Activated T-cell treated with anti-CD3 and anti-CD28 coated beads for 1 hour (primary cell): ENCODE data around the gene APBA2.

Source experiments
- DNase-seq: peaks from one replicate; pipeline ENCODE4 v3.0.0-alpha.2; 2020; ENCODE audit warnings: low read depth

The APBA2 gene

DNA sequence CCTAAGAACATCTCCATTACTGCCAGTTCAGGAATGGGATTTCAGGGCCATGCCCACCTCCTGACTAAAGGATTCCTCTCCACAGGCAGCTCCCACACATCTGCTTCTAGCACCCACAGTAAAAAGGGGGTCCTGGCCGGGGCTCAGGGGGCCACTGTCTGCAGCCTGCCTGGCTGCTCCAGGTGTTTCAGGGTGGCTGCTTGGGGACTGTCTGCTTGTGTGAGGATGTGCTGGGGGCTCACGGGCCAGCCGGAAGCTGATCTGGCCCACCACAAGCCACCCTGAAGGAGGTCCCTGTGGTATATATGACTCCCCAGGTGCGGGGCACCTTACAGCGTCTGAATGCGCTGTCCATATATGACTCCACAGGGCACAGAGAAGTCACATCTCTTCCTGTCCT is 248.5 kb downstream of the APBA2 start:
- no peak for DNase-seq

DNA sequence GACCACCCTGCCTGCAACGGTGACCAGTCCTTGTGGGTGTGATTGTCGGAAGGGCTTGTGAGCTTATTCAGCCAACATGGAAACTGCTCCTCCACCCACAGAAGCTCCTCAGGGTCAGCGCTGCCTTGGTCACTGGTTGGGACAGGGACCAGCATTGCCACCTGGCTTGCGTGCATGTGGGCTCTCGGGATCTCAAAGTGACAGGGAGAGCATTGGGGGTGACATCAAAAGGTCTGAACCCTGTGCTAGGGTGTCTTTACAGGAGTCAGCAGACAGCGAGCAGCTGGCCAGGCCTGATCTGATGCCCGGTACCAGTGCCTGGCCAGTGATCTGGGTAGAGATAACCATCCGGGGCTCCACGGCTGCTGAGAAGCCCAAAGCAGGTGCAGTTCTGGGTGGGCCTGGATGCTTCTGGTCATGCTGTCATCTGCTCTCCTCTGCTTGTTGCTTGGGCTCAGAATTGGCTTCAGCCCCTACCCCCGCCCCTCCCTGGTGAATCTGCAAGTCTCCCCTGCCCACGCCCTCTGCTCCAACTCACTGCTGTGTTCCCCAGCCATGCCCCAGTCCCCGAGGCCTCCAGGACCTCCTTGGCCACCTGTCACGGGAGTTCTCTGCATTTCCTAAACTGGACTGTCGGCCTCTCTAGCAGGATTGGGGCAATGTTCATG is 249.0 kb downstream of the APBA2 start:
- no peak for DNase-seq

DNA sequence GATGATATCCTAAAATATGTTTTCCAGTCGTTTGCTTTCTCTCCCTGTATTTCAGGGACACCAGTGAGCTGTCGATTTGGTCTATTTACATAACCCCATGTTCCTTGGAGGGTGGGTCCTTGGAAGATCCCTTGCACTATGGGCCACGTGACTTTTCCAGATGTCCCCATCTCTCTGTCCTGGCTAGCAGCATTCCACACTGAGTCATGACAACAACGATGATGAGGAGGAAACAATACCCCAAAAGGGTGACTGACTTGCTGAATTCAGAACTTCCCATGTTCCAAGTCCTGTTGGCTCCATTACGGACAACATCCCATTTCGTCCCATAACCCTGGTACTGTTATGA is 249.5 kb downstream of the APBA2 start:
- DNase-seq, result no peak

DNA sequence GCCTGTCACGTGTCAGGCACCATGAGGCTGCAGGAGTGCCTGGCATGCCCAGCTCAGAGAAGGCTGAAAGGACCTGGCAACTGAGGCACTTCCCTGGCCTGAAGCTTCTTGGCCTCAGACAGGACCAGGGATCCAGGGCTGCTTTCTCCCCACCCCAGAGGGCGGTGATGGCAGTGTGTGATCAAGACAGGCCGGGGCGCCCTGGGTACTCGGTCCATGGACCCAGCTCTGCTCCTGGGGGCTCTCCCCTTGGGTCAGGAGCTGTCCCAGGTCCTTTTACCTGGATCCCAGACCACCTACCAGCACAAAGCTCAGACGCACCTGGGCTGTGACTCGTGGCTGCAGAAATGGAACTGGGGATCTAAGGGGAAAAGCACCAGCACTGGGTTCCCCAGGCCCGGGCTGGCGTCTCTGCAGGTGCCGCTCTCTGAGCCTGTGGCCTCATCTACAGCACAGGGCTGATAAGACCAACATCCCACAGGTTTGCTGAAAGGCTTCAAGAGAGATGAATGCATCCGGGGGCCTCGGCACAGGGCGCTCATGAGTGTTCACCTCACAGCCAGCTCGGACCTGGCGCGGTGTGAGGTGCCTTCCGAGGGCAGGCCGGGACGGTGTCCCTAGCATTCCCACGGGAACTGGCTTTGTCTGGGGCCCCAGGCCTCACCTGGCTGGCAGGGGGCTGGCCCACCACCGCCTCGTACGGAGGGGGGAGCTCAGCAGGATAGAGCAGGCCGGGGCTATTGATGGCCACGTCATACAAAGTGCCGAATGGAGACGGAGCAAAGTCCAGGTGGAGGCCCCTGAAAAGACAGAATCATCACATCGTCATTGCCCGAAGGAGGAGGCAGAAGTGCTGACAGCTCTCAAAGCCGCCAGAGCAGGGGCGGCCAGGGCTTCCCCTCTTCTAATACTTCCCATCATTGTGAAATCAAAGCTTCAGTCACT is 250.2 kb downstream of the APBA2 start:
- DNase-seq, result no peak

DNA sequence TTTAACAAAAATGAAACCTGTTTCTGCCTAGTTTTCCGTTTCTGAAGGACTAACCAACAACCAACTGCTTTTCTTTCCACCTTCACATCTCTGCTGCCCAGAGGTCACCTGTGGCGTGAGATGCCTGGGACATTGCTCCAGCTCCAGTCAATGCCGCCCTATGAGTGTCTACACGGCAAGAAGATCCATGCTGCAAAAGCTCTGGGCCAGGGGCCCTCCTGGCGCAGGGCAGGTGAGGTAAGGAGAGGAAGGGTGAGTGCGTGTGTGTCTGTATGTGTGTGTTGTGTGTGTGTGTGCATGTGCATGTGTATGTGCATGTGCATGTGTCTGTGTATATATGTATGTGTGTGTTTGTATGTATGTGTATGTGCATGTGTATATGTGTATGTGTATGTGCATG is 252.5 kb downstream of the APBA2 start:
- no peak for DNase-seq

DNA sequence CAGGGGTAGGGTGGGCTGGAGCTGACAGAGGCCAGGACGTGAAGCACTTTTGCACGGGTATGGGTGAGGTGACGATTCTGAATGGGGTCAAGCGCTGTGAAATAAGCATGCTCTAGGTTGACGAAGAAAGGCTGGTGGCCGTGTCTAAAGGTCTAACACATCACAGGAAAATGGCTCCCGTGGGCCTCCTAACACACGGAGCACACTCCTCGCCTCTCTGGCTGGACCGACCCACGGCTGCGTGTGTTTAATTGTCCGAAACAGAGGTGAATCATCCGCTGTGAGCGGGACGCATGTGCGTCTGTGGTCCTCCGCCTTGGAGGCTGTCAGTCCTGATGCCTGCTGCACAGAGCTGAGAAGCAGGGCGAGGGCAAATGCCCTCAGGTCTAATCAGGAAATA is 253.3 kb downstream of the APBA2 start:
- DNase-seq, result no peak

DNA sequence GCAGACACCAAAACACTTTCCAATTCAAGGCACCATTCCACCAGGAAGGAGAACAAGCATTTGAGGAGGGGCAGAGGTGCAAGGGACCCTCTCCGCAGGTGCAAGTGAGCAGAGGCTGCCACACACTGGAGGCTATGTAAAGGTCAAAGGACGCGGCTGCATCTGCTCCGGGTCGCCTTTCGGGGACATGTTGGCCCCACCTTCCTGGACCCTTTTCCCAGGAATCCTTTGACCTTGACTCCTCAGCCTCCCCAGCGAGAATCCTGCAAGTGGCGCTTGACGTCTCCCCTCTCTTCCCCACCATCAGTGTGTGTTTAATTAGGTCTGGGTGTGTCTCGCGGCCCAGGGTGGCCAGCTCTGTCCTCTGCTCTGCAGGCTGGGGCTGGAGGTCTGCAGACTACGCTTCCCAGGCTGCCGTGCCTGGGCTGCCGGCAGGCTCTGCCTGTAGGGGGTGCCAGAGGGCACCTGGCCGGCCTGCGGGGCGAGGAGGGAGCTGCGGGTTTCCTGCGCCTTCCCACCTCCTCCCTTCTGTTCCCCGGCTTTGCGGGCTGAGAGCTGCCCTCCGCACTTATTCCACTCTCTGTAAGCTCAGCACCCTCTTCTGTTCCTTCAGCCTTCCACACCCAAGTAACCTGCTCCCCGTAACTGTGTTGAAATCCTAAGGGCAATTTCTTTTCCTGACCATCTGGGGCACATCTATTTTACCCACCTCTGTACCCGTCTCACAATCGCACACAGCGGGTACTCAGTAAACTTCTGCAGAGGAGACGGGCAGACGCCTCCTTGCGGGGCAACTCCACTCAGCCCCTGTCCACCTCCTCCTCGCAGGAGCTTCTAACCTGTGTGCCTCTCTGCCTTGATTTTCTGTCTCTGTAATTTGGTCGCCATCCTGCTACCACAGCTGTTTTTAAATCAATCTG is 254.0 kb downstream of the APBA2 start:
- DNase-seq, result peak; percentile 41

DNA sequence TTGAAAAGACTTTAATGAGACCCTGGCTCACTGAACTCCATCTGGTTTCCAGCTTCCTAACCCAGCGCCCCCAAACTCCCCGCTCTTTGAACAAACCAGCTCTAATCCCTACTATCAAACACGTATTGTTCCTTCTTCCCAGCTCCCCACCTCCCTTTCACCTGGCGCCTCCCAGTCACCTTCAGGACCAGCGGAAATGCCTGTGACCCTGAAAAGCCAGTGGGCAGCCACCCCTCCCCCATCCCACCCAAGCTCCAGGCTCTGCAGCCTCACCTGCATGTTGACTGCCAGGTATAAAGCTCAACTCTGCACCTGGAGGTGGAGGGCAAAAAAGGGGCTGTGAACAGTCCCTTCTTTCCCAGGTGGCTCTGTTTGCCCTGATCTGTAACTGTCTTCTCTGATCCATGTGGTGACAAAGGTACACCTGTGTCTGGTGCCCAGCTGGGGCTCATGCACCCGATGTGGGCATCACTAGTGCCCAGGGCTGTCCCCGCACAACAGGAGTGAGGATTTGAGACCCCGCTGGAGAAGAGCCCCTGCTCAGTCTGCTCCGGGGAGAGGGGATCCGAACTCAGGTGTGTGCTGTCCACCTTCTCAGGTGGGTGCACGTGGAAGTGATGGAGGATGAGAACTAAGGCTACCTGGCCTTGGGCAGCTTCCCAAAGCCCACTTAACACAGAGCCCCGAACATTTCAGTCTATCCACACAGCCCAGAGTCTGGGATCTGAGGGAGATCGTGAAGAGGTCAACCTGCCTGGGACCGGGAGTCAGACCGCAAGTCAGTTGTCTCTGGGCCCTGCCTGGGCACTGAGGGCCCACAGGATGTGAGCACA is 254.9 kb downstream of the APBA2 start:
- DNase-seq, result no peak

DNA sequence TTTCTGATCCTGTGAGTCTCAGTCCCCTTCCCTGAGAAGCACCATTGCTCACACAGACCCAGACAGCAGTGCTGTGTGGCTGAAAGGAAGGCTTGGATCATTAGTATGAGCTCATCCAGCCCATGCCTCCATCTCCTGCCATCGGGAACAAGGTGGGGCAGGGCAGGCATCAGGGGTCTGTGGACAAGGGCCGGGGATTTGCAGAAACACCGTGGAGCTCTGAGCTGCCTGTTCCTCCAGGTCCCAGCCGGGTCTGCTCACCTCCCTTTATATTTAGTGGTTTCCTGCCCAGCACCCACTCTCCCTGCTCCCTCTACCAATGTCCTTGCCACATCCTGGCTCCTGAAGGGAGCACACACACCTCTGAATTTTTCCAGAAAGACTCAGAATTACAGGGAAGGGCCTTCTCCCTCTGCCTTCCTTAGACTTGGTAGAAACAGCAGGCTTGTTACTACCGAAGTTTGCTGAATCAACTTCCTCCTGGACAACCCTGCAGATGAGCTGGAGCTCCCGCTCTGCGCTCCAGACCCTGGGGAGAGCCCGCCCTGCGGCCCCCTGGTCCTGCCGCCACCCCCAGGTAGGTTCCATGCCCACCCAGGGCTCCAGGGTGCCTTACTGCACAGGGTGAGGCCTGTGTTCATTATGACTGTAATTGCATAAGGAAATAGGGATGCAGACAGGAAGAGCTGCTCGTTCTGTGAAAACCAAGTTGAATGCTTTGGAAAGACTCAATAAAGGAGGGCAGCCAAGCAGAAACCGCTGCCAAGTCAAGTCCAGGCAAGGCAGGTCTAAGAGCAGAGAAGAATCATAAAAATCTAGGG is 255.7 kb downstream of the APBA2 start:
- DNase-seq, result no peak

DNA sequence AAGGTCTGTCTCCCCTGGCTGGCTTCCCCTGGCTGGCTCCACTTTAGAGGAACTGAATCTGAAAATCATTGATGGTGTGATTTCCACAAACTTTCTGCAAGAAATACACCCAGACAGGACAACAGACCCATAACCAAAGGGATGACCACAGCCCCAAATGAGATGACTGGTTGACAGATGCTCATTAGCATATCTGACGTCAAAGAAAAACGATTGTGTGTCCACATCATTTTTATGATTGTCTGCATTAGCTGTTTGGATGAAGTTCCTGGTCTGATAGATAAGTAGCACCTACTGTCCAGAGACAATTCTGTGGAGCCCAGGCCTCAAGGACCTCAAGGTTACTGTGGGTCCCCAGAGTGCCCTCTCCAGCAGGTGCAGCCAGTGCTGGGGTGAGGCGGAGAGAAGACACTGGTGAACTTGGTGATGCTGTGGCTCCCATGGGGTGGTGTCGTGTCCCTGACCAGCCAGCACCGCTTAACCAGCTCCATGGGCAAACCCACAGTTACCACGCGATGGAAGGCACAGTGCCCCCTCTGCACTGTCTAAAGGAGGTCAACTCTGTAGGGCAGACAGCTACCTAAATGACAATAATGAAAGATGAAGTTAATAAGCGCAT is 256.5 kb downstream of the APBA2 start:
- DNase-seq, result no peak

DNA sequence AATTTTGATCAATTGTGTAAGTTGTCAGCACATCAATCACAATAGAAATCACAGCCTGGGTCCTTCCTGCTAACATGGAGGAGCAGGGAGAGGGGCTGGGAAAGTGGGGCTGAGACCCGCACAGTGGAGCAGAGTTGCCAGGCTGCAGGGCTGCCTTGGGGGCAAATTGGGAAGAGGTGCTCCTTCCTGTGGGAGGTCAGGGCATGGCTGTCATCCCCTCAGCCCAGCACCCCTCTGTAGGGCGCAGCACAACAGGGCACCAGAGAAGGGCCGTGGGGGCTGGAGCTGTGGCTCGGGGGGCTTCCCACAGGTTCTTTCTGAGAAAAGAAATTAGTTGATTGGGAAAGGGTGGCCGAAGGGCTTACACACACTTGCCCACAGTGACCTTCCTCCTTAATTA is 257.5 kb downstream of the APBA2 start:
- DNase-seq, result no peak

DNA sequence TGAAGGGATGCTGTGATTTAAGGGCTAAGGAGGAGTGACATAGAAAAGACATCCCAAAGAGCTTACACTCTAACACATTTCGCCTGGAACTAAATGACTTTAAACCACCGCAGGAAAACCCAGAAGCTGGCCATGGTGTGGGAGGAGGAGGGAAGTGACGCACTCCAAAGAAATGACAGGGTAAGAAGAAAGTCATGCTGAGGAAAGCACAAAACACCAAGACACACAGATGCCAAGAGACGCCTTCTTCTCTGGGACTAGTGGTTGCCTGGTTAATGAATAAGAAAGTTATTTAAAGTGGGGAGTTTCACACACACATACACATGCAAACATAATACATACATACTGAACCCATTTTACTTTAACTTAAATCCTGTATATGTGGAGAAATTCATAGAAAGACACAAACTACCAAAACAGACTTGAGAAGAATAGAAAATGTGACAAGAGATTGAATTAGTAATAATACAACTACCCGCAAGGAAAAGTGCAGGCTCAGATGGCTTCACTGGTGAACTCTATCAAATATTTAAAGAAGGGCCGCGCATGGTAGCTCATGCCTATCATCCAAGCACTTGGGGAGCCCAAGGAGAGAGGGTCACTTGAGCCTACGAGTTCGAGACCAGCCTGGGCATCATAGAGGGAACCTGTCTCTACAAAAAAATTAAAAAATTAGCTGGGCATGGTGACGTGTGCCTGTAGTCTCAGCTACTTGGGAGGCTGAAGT is 258.3 kb downstream of the APBA2 start:
- no peak for DNase-seq

DNA sequence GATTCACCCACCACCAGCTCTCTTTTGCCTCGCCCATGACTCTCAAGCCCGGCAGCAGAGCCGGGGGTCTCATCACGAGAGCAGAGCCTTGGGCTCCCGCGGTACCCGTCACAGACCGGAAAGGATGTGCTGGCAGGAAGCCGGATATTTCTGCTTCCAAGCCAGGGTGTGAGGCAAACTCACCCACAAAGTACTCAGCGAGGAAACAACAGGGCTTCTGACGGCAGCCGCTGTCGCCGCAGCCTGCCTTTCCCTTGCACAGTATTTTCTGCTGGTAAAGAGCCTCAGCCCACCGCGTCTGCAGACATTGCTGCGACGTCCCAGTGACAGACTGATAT is 263.9 kb downstream of the APBA2 start:
- no peak for DNase-seq

DNA sequence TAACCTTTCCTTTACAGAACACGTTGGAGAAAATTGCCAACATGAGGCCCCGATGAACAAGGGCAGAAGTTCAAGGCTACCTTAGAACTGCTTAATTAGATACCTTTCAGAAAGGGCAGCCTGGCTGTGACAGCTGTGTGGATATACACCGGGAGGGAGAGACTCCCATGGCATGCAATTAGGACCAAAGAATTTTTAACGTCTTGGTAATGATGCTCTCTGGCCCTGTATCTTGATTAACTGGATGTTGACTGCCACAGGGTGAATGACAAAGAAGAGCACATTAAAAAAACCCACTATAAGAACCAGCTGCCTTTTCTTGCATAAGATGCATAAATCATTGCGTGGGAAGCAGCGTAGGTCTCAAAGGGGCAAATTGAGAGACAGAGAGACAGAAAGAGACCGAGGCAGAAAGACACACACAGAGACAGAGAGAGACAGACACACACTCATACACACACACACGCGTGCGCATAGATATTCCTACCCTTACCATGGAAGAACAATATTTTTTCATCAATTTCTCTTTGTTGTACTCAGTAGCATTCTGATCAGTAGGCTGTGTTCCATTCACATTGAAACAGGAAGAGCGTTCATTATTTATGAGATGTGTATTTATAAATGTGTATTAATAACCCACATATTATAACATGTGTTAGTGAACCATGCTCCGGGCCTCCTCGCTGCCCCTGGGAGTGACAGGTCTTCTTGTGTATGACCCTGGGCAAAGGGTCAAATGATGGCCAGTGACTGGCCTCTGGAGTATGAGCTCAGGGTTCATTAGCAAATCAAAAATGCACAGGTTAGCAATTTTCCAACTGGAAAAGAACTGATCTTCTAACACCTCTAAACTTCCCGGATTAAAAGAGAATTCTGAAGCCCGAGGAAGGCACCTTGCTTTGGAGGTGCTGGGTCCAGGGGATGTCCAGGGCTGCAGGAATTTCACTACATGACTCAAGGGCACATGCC is 265.0 kb downstream of the APBA2 start:
- no peak for DNase-seq

DNA sequence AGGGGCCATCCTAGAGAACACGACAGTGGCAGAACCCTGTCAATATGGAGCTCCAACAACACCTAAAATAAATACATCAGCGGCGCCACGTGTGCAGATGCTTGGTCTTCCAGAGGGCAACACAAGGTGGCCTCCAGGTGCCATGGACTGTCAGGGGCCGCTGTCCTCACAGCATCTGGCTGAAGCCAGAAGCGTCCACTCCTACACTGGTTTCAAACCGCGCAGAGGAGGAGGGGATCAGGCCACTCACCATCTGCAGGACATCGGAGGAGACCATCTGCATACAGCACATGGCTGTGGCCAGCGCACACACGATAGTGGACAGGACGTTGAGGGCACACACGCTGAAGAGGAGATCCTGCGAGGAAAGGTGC is 265.7 kb downstream of the APBA2 start:
- DNase-seq, result no peak

DNA sequence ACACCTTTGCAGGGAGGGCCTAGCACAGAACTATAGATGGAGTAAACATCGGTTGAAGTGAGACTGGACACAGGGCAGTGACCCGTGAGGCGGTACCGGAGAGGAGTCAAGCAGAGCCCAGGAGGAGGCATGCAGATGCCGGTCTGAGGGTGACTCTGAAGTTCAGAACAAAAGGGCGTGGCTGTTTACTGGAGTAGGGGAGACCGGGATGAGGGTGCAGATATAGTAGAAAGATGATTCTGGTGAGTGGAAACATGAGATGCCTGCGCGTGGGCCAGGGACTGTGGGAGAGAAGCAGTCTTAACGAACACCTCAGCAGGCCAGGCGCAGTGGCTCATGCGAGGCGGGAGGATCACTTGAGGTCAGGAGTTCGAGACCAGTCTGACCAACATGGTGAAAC is 270.7 kb downstream of the APBA2 start:
- DNase-seq, result no peak

DNA sequence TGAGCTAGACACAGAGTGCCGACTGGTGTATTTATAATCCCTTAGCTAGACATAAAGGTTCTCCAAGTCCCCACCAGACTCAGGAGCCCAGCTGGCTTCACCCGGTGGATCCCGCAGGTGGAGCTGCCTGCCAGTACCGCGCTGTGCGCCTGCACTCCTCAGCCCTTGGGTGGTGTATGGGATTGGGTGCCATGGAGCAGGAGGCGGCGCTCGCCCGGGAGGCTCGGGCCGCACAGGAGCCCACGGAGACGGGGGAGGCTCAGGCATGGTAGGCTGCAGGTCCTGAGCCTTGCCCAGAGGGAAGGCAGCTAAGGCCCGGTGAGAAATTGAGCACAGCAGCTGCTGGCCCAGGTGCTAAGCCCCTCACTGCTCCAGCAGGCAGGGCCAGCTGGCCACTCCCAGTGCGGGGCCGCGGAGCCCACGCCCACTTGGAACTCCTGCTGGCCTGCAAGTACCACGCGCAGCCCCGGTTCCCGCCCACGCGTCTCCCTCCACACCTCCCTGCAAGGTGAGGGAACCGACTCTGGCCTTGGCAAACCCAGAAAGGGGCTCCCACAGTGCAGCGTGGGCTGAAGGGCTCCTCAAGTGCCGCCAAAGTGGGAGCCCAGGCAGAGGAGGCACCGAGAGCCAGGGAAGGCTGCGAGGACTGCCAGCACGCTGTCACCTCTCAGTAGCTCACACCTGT is 274.1 kb downstream of the APBA2 start:
- no peak for DNase-seq

DNA sequence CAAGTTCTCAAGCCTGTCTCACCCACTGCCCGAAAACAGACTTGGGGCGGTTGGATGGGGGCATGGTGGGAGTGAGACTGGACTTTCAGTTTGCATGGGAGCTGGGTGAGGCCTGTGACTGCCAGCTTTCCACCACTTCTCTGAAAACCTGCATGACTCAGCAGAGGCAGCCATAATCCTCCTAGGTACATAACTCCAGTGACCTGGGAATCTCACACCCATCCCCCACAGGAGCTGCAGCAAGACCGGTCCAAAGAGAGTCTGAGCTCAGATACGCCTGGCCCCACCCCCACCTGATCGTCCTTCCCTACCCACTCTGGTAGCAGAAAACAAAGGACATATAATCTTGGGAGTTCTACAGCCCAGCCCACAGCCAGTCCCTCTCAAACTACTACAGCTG is 276.6 kb downstream of the APBA2 start:
- no peak for DNase-seq
